Lung microvascular endothelial cell (primary cell): ENCODE measurements around the gene PTPRN2. TPM values are rescaled to one million over a fixed set of nuclear protein-coding genes. Genes with fewer than 3 reads are reported as not detected.
"Not testable (repeated sequence)": the region's sequence is repeated elsewhere in the genome, so short reads cannot be mapped to it uniquely, and the experiment has no call there.

Source experiments
- DNase-seq, 2 donors: peaks; one replicate each; pipeline versions ENCODE4 v3.0.0 to v3.0.0-alpha.2; 2010; ENCODE audit warnings: low read depth in 2 of 2
- total RNA-seq: library from RNA; depleted of rRNA; stranded (reverse); fragments of >200 nt; gene quantifications from 2 replicates; pipeline ENCODE4 v1.2.1, GENCODE V29; 2014

The PTPRN2 gene
- total RNA-seq, 1 donor from 2014 or later: 4.6 TPM

DNA sequence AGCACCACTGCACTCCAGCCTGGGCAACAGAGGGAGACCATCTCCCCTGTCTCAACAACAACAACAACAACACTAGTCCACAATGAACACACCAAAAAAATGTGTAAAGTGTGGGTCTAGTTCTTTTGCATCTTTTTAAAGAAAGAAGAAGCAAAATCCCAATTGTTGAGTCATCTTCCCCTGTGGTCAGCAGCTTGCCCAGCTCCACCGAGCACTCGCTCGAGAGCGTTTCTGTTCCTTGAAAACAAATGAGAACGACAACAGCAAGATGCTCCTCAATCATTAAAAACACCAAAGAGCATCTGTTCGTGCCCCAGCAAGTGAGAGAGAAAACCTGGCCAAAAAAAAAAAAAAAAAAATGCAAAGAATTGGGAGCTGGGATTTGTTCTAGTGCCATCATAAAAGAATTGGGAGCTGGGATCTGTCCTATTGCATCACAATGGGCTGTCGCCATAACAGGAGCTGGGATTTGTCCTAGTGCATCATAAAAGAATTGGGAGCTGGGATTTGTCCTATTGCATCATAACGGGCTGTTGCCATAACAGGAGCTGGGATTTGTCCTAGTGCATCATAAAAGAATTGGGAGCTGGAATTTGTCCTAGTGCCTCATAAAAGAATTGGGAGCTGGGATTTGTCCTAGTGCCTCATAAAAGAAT, 118.1 kb downstream of the PTPRN2 start:
- no peak for DNase-seq

DNA sequence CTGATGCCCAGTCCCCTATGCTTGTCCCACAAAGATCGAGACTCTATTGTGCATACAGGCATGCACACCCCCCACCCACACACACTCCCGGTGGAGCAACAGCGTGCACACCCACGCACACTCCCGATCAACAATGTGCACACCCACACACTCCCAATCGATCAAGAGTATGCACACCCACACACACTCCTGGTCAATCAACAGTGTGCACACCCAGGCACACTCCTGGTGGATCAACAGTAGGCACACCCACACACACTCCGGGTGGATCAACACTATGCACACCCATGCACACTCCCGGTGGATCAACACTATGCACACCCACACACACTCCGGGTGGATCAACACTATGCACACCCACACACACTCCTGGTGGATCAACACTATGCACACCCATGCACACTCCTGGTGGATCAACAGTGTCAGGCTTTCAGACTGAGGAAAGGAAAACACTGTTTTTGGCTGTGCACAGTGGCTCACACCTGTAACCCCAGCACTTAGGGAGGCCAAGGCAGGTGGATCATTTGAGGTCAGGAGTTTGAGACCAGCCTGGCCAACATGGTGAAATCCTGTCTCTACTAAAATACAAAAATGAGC, 118.8 kb downstream of the PTPRN2 start:
- no peak for DNase-seq

DNA sequence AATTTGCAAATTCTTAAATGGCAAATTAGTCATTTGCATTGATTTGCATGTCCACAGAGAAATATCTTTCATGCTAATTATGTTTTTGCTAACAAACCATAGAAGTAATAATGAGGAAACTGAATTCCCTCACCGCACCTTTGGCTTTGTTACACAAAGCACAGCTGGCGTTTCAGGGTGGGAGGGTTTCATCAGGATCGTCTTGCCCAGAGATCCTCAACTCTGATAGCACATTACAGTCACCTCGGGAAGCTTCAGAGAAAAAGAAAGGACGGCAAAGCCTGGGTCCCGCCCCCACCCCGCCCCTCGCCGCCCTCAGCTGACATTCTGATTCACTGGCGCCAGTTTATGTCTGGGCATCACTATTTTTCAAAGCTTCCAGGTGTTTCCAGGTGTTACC, 119.4 kb downstream of the PTPRN2 start:
- no peak for DNase-seq

DNA sequence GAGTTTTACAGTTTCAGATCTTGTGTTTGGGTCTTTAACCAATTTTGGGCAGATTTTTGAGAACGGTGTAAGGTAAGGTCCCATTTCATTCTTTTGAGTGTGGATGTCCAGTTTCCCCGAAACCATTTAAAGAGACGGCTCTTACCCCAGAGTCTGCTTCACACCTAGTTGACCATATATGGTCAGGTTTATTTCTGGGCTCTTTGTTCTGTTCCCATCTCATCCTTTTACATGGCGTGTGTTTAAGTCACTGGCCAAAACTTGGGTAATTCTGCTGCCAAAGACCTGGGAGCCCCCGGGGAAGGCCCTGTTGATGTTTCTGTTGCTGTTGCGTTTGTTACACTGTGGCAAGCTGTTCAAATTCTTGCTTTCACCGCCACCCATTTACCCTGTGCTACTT, 120.1 kb downstream of the PTPRN2 start:
- no peak for DNase-seq

DNA sequence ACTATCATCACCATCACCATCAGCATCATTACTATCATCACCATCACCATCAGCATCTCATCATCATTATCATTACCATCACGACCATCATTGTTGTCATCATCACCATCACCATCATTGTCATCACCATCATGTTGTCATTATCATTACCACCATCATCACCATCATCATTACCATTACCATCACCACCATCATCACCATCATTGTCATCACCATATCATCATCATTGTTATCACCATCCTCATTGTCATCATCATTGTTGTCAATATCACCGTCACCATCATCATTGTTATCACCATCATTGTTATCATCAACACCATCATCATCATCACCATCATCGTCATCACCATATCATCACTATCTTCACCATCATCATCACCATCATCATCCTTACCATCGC, 124.3 kb downstream of the PTPRN2 start:
- no peak for DNase-seq

DNA sequence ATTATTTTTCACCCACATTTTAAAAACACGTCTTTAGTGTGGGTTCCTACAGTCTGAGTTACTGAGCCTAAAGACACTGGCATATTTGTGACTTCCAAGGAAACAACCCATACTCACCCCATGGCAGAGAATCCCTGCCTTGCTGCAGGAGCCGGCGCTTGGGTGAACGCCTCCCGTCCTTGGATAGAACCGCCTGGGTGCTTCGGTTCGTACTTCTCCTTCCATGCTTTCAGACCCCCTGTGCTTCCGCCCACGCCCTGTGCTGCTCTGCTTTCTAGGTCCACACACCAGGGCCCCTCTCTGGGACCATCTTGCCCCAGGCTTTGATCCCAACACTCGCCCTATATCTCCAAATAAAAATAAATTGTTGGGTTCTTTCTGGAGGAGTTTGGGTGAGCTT, 125.8 kb downstream of the PTPRN2 start:
- DNase-seq: no peak

DNA sequence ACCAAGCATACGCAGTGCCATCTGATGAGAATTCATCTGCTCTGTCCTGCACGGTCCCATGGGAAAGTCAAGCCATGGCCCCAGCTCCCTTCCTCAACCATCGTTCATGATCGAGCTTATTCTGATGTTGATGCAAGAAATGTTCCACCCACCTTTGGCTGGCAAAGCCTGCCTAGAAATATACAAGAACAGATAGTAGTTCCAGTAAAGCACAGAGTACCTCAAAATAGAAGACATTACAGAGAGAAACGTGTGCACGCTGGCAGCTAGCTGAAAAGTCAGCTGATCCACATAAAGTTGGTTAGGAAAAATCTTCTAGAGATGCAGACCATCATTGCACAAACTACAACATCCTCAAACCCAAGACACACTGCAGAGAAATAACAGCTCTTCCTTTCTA, 127.0 kb downstream of the PTPRN2 start:
- no peak for DNase-seq

DNA sequence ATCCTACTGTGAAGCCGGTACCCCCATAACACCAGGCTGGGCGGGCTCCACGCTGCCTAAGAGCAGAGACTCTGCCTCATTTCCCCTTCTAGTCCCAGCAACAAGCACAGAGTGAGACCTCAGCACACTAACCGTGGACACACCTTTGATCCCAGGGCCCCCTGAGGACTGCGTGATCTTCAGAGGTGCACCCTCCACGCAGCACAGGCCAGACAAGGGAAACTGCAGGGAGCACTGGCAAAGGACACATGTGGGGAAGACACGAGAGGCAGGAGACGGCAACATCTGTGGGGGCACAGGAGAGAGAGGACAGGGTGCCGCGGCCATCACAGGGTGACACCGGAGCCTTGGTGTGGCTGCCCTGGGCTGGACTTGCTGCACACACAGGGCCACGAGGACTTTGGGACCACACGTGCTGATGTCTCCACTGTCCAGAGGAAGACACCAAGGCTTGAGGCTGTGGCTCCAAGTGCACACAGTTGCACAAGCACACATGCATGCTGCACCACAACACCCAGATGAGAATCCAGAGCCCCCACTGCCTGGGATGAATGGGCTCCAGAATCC, 128.8 kb downstream of the PTPRN2 start:
- DNase-seq: no peak

DNA sequence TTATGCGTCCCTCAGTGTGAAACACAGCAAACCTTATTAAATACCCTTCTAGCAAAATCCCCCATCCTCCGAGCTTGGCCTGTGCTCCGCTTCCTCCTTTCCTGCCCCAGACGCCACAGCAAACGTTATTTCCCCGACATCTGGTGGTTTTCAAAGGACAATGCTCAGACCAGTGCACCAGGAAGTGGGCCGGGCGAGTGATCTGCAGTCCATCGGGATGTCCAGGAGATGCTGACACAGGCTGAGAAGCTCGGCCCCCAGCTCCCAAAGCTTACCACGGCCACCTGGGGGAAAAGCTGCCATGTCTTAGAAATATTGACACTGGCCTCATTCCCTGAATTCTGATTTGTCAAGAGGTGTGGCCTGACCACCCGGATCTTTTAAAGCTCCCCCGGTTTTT, 129.5 kb downstream of the PTPRN2 start:
- no peak for DNase-seq

DNA sequence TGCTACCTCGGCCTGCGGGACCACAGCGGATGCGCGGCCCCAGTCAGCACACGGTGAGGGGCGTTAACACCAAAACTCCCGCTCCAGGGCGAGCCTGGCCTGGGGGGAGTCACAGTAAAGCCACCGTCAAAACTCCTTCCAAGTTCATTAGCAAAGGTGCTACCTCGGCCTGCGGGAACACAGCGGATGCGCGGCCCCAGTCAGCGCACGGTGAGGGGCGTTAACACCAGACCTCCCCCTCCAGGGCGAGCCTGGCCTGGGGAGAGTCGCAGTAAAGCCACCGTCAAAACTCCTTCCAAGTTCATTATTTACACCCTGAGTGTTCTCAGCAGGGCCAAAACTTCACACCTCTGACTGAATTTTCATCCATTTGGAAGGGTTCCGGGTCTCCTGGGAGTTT, 130.0 kb downstream of the PTPRN2 start:
- DNase-seq: not testable (repeated sequence)

DNA sequence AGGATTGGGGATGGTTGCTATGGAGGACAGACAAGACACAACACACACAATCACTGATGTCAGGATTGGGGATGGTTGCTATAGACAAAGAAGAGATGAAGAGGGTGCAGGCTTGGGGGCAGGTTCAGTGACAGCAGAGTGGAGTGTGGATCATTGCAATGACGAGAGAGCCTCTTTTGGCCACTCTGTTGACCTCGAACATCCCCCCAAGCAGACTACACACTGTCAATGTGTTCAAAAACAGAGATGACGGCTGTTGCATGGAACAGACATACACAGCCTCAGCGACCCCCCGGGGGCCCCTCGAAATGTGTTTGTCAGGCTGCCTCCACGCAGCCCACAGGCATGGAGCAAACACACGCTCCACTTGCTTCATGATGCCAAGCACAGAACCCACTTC, 133.0 kb downstream of the PTPRN2 start:
- no peak for DNase-seq

DNA sequence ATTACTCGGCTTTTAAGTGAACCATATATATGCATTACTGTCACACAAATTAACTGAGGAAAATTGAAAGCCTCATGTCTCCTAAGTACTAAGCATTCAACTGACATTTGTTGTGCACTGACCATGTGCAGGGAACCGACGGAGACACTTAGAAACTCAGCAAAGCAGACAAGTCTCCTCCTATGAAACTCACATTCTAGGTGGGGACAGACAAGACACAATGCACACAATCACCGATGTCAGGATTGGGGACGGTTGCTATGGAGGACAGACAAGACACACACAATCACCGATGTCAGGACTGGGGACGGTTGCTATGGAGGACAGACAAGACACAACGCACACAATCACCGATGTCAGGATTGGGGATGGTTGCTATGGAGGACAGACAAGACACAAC, 134.0 kb downstream of the PTPRN2 start:
- DNase-seq: no peak

DNA sequence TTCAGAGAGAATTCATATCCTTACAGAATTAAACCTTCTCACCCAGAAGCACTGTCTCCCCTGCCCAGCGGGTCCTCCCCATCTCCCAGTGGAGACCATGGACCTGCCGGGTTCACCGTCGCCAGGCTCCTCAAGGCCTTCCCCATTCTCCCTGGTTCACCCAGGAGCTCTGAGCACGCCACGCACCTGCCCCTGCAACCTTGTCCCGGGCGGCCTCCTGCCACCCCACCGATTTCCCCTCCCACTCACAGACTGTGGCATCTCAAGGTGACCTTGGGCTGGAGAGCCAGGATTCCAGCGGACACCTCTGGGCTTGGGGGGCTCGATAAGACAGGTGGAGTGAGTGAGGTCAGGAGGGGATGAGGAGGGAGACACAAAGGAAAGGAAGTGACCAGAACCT, 135.3 kb downstream of the PTPRN2 start:
- DNase-seq: no peak

DNA sequence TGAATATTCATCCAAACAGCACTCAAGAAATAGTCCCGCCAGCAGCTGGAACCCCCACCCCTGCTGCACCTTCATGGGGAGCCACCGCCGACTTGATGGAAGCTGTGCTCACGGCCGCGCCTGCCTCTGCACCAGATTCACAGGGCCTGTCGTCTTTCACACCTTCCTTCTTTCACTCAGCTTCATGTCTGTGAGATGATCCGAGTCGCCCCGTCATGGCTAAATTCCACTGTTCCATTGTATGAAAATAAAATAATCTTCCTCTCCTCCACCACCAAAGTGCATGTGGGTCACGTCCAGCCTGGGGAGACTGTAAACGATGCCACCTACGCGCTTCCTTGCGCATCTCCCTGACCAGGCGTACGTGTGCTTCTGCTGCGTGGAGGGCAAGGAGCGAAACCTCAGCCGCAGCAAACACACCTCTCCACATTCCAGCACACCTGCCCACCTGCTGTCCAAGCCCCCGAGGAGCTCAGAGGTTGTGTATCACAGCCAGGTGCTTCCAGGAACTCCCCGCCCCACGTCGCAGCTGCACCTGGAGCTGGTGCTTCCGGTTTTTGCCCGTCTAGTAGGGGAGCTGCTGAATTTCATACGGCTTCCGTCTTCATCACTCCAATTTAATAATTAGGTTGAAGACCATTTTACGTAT, 137.0 kb downstream of the PTPRN2 start:
- no peak for DNase-seq

DNA sequence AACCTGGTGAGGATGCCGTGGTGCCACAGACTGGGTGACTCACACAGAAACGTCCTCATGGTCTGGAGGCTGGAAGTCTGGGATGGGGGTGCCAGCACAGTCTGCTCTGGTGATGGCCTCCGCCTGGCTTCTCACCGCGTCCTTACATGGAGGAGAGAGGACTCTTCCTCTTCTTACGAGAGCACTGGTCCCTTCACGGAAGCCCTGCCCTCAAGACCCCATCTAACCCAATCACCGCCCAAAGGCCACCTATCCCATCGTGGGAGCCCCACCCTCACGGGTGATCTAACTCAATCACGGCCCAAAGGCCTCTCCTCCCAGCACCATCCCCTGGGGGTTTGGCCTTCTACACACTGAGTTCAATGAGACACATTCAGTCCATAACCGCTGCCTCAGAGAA, 137.7 kb downstream of the PTPRN2 start:
- no peak for DNase-seq

DNA sequence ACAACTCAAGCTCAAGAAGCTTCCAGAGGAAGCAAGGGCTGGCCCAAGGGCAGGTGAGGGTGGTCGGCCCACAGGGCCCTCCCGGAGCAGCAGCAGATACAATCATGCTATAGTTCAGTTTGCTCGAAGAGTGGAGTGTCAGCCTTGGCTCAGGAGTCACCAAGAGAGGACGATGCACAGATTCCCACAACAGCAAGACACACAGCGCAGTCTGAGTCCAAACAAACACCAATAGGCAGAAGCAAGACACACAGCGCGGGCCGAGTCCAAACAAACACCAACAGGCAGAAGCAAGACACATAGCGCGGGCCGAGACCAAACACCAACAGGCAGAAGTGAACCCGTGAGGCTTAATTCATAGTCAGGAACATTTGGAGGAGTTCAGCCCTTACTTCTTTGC, 138.4 kb downstream of the PTPRN2 start:
- no peak for DNase-seq

DNA sequence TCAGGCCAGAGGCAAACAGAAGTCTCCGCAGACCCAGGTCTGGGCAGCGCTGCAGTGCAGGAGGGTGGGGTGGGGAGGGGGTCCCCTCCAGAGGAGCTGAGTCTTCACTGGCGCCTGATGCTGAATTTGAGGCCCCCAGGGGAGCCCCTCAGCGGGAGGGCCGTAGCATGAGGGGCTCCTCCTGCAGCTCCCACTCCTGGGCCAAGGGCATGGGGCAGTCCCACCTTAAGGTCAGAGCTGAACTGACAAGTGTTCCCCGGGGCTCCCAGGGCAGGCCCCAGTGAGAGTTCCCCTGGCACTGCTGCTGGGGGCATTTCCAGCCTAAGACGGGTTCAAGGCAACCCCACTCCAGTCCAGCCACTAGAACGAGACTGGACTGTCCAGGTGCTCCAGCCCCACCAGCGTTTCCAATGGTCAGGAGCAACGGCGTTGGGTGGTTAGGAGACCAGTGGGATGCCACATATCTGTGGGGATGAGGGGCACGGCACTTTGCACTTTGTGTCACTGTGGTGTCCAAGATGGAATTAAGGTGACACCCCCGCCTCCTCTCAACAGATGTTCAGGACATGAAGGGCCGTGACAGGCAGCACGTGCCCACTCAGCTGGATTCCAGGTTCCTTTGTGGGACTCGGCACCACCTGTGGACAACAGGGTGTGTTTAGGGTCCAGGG, 139.1 kb downstream of the PTPRN2 start:
- DNase-seq: no peak

DNA sequence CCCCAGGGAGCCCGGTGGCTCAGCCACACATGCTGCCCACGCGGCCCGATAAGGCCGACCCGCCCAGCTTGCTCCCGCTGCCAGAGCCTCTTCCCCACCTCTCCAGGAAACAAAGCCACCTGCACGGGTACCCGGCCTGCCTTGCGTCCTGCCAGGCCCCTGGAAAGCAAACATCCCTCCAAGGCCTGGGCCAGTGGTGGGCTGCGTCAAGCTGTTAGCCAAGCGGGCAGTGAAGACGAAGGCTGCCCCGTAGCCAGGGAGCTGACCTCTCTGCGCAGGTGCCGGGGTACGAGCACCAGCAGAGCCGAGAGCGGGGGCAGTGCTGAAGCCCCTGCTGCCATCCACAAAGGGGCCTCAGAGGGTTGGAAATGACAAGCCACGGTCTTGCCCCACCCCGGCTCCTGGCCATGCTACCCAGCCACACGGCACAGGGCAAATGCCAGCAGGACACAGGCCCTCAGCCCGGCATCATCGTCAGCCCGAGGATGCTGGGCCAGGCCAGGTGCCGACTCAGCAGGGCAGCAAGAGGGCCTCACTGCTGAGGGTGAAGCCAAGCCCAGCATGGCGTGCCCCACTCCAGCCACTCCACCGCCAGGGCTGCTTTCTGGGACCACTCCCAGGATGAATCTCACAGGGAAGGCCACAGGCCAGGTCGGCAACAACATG, 140.0 kb downstream of the PTPRN2 start:
- DNase-seq: no peak

DNA sequence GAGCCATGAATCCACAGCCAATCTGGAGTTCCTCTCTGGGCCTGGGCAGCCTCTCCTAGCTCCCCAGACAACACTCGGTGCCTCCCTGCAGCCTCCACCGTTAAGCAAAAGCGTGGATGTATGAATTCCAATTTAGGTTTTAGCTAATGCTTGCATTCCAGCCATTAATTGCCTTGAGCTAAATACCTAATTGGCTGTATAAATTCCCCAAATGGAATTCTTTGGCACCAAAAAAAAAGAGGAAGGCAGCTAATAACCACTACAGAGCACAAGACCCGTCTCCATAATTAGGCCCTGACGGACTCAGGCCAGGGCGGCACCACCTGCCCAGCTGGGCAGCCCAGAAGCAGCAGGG, 140.5 kb downstream of the PTPRN2 start:
- no peak for DNase-seq

DNA sequence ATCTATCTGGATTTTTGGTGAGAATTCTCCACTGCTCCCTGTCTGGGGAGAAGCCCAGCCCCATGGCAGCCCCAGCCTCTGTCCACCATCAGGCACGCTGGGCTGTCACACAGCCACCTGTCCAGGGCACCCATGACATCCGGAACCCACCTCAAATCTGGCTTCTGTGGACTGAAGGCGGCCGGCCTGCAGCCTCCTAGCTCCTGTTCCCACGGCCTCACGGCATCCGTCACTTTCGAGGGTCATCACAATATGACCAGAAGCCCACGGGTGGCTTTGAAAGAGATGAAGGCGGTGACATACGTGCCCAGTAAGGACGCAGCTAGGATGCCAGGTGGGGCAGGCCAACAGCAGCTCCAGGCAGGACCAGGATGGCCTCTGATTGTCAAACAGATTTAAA, 140.9 kb downstream of the PTPRN2 start:
- no peak for DNase-seq

DNA sequence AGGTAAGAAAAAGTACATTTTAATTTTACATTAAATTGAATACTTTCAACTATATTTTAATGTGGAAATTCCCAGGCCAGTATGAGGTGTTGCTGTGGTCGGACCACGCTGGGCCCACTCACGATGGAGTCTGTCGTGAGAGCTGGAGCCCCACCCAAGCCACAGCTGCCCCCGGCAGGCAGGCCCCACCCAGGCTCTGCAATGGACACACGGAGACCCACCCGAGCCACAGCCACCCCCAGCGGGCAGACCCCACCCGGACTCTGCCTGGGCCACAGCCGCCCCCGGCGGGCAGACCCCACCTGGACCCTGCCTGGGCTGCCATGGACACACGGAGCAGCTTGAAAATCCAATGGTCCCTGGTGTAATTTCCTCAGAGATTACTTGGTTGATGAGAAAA, 141.3 kb downstream of the PTPRN2 start:
- no peak for DNase-seq
